CD14-positive monocyte (primary cell): ENCODE results near the gene UGT2A1. TPM values are rescaled to one million over a fixed set of nuclear protein-coding genes. Genes with fewer than 3 reads are reported as not detected.

Source experiments
- DNase-seq, 3 donors: peaks; one replicate each; pipeline ENCODE4 v3.0.0-alpha.2; 2011 to 2022
- H2AFZ ChIP-seq: 2 replicates; pipeline ENCODE4 v1.6.0; 2012; ENCODE audit warnings: mild to moderate bottlenecking, low read depth, low read length, inconsistent platforms; ENCODE audit not compliant: insufficient read depth, poor library complexity, severe bottlenecking
- H3K27ac ChIP-seq, 2 donors: 1 replicate in 1 of 2; 2 replicates in 1 of 2; pipeline ENCODE4 v1.5.1; 2012 to 2013; ENCODE audit warnings: low read length in 2 of 2, control low read depth in 1 of 2, inconsistent platforms in 1 of 2, low read depth in 1 of 2, mild to moderate bottlenecking in 1 of 2
- H3K27me3 ChIP-seq, 2 donors: one replicate each; pipeline versions ENCODE4 v1.6.0 to v1.6.1; 2011 to 2013; ENCODE audit warnings: low read length in 2 of 2; ENCODE audit not compliant: control insufficient read depth in 2 of 2, insufficient read depth in 2 of 2
- H3K36me3 ChIP-seq, 2 donors: replicated peaks in 1 of 2; 1 replicate in 1 of 2; 2 replicates in 1 of 2; pipeline versions ENCODE4 v1.5.1 to v1.6.1; 2012 to 2013; ENCODE audit warnings: low read length in 2 of 2, control low read depth in 1 of 2, inconsistent platforms in 1 of 2, mild to moderate bottlenecking in 1 of 2; ENCODE audit not compliant: insufficient read depth in 2 of 2, control insufficient read depth in 1 of 2
- H3K4me1 ChIP-seq, 2 donors: 1 replicate in 1 of 2; 2 replicates in 1 of 2; pipeline versions ENCODE4 v1.5.1 to v1.6.1; 2012 to 2013; ENCODE audit warnings: low read length in 2 of 2, control low read depth in 1 of 2, inconsistent platforms in 1 of 2, mild to moderate bottlenecking in 1 of 2, moderate library complexity in 1 of 2; ENCODE audit not compliant: insufficient read depth in 2 of 2, control insufficient read depth in 1 of 2
- H3K4me2 ChIP-seq: replicated peaks from 2 replicates; pipeline ENCODE3; 2012; ENCODE audit warnings: low read length, moderate library complexity, mild to moderate bottlenecking; ENCODE audit not compliant: poor library complexity, severe bottlenecking; ENCODE audit errors: extremely low read depth
- H3K4me3 ChIP-seq, 3 experiments: fragments of 200-600 bp in 1 of 3; sonication (generic) in 1 of 3; replicated peaks in 1 of 3; 1 replicate in 2 of 3; 2 replicates in 1 of 3; pipeline ENCODE4 v1.5.1; 2011 to 2013; ENCODE audit warnings: low read length in 3 of 3, mild to moderate bottlenecking in 3 of 3, control low read depth in 2 of 3, low read depth in 2 of 3, inconsistent platforms in 1 of 3, moderate library complexity in 1 of 3
- H3K79me2 ChIP-seq: 2 replicates; pipeline ENCODE4 v1.6.0; 2012; ENCODE audit warnings: mild to moderate bottlenecking, control low read depth, inconsistent platforms, low read length, moderate library complexity; ENCODE audit not compliant: insufficient read depth
- H3K9ac ChIP-seq: 2 replicates; pipeline ENCODE4 v1.6.0; 2017; ENCODE audit warnings: low read length, mild to moderate bottlenecking; ENCODE audit not compliant: insufficient read depth, poor library complexity, severe bottlenecking
- H3K9me3 ChIP-seq, 2 donors: replicated peaks in 1 of 2; 1 replicate in 1 of 2; 2 replicates in 1 of 2; pipeline versions ENCODE4 v1.5.1 to v1.6.1; 2012 to 2013; ENCODE audit warnings: low read length in 2 of 2, control low read depth in 1 of 2; ENCODE audit not compliant: control insufficient read depth in 1 of 2, insufficient read depth in 1 of 2
- H4K20me1 ChIP-seq: 2 replicates; pipeline ENCODE4 v1.6.0; 2012; ENCODE audit warnings: mild to moderate bottlenecking, low read length, control low read depth, moderate library complexity; ENCODE audit not compliant: insufficient read depth
- H3K27ac Mint-ChIP-seq, 7 donors: one replicate each; pipeline ENCODE4 v1.8.0; 2020; ENCODE audit warnings: mild to moderate bottlenecking in 7 of 7, mixed read lengths in 7 of 7, moderate library complexity in 6 of 7, inconsistent platforms in 2 of 7
- H3K27me3 Mint-ChIP-seq, 3 donors: one replicate each; pipeline ENCODE4 v1.8.0; 2021 to 2022; ENCODE audit warnings: low read depth in 3 of 3, mild to moderate bottlenecking in 3 of 3, mixed read lengths in 3 of 3, moderate library complexity in 3 of 3, inconsistent platforms in 1 of 3
- H3K36me3 Mint-ChIP-seq, 2 donors: one replicate each; pipeline ENCODE4 v1.8.0; 2020; ENCODE audit warnings: mixed read lengths in 2 of 2, inconsistent platforms in 1 of 2, mild to moderate bottlenecking in 1 of 2
- H3K4me1 Mint-ChIP-seq: one replicate; pipeline ENCODE4 v1.8.0; 2020; ENCODE audit warnings: mild to moderate bottlenecking, mixed read lengths
- H3K4me3 Mint-ChIP-seq, 2 donors: one replicate each; pipeline ENCODE4 v1.8.0; 2020; ENCODE audit warnings: mild to moderate bottlenecking in 2 of 2, mixed read lengths in 2 of 2, moderate library complexity in 1 of 2
- H3K9me3 Mint-ChIP-seq, 7 donors: one replicate each; pipeline ENCODE4 v1.8.0; 2020 to 2022; ENCODE audit warnings: mixed read lengths in 7 of 7, mild to moderate bottlenecking in 6 of 7, moderate library complexity in 6 of 7, inconsistent platforms in 2 of 7
- CTCF ChIP-seq: fragments of 200-600 bp; IDR thresholded peaks from one replicate; pipeline ENCODE4 v1.8.0; 2022; ENCODE audit warnings: antibody characterized with exemption, mild to moderate bottlenecking
- WGBS: methylation state at CpG from one replicate; pipeline ENCODE4 v1.1.5; 2013; ENCODE audit warnings: missing lambda C conversion rate; ENCODE audit not compliant: insufficient coverage; 5-methylcytosine and 5-hydroxymethylcytosine counted together
- intact Hi-C, 2 donors: fragments of 100-400 bp; cut with micrococcal nuclease; formaldehyde crosslinking; loops; one replicate each; pipeline versions ENCODE4 v1.15.0 to v1.15.1; 2023
- polyA plus RNA-seq, 3 donors: library from polyadenylated mRNA; depleted of rRNA in 1 of 3; unstranded in 2 of 3; stranded (reverse) in 1 of 3; fragments of 300-500 nt in 2 of 3; fragments of >200 nt in 1 of 3; fragmentation: Illumina TruSeq in 2 of 3; gene quantifications; 1 replicate in 2 of 3; 2 replicates in 1 of 3; pipeline ENCODE4 v1.2.3, GENCODE V29; 2012 to 2021

Gene UGT2A1
- polyA plus RNA-seq, 3 donors: not detected

GRCh38 chr4:69689599-69689998 is 36.6 kb upstream of the UGT2A1 start:
- H3K27ac Mint-ChIP-seq: no peak overlapping the region

GRCh38 chr4:69684804-69685203 is 31.8 kb upstream of the UGT2A1 start:
- Histone ChIP-seq H3K4me3 (no peak overlapping the region), H2AFZ (no peak overlapping the region), H3K9me3 (no peaks in the 10 kb centered on the region), H3K9ac (no peak overlapping the region), H3K79me2 (no peaks in the 10 kb centered on the region), H3K27me3 (no peaks in the 10 kb centered on the region), H3K4me1 (peaks cover 0 to 2% of the 10 kb centered on the region in 2 donors), H3K4me2 (no peak overlapping the region), H3K36me3 (no peaks in the 10 kb centered on the region), H3K27ac (no peak overlapping the region), H4K20me1 (no peaks in the 10 kb centered on the region)
- no peaks in the 10 kb centered on the region for H3K36me3 Mint-ChIP-seq
- H3K4me3 Mint-ChIP-seq: no peak overlapping the region
- H3K27me3 Mint-ChIP-seq: peaks cover 0 to 8% (median 4%) of the 10 kb centered on the region in 3 donors
- intact Hi-C loops: loop anchor here in 1 of 2 donors (5.0 kb wide), 1 partner anchor 197 kb away; no protein-coding TSS in a partner anchor
- peaks cover 3% of the 10 kb centered on the region for H3K4me1 Mint-ChIP-seq
- no peak for DNase-seq
- no peak for TF ChIP-seq CTCF
- no peak overlapping the region for H3K27ac Mint-ChIP-seq
- no CpG with 5 or more reads among the region's 4 CpGs for WGBS
- no peaks in the 10 kb centered on the region for H3K9me3 Mint-ChIP-seq

More at GRCh38 chr4:69689599-69689998, 36.6 kb upstream of the UGT2A1 start:
- Histone ChIP-seq H3K9me3 (no peaks in the 10 kb centered on the region), H3K79me2 (no peaks in the 10 kb centered on the region), H3K4me3 (peak overlapping the region in 1 of 3 experiments; percentile 47), H3K27ac (no peak overlapping the region), H3K36me3 (no peaks in the 10 kb centered on the region), H3K9ac (no peak overlapping the region), H2AFZ (no peak overlapping the region), H3K4me1 (peaks cover 0 to 5% of the 10 kb centered on the region in 2 donors), H4K20me1 (no peaks in the 10 kb centered on the region), H3K27me3 (no peaks in the 10 kb centered on the region), H3K4me2 (peak overlapping the region; percentile 63)
- intact Hi-C loops: loop anchor here in 1 of 2 donors (5.0 kb wide), 1 partner anchor 193 kb away; no protein-coding TSS in a partner anchor
- Mint-ChIP-seq H3K4me3 (no peak overlapping the region), H3K4me1 (peaks cover 6% of the 10 kb centered on the region), H3K27me3 (peaks cover 0 to 4% (median 4%) of the 10 kb centered on the region in 3 donors), H3K9me3 (peaks cover 0 to 4% (median 0%) of the 10 kb centered on the region in 7 donors), H3K36me3 (peaks cover 0 to 1% of the 10 kb centered on the region in 2 donors)
- DNase-seq: peak; percentile 38 to 63 (median 49)
- peak; percentile 83 for TF ChIP-seq CTCF
- WGBS: no CpG with 5 or more reads among the region's 1 CpG
